DMS53 treated with DMSO at 0.1 percent for 48 hours (cell line): ENCODE results near the gene TNFAIP8.
A peak's percentile ranks its signal among the peaks of the same experiment; 100 is the strongest.
"Not testable (repeated sequence)": the region's sequence is repeated elsewhere in the genome, so short reads cannot be mapped to it uniquely, and the experiment has no call there.

ENCODE experiments used
- DNase-seq: peaks from one replicate; lab custom pipeline; 2025; ENCODE audit not compliant: unreplicated experiment; lab: John Stamatoyannopoulos, UW

TNFAIP8 gene

DNA sequence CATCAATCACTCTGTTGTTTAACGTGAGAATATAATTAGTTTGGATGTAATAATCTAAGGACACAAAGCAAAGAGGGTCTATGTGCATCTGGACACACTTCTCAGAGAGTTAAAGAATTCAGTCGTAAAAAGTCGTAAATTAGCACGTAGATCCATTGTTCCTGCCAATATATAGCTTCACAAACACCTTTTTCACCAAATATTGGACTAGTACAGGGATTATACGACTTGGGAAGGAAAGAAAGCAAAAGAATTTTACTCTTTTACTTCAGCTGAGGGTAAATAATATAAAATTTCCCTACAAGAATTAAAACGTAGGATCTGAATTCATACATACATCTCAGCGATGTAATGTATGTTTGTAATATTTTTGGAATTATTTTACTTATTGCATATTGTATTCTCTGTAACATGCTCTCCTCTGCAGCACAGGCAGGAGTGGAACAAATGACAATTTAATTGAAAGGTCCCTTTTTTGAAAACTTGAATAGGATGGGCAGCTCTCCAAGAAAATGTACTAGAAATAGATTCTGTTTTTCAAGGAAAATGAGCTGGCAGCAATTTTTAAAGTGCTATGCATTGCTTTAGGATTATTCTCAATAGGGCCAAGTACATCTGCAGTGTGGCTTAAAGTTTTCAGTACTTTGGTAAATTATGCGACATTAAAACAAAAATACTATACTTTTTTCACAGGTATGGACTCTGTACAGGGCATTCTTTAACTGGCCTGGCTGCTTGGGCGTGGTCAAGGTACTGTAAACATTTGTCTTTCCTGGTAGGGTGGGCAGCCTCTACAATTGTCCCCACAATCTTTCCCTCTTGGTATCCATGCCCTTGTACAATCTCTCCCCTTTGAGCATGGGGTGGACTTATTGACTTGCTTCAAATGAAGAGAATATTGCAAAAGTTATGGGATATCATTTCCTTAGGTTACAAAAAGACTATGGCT, 56.7 kb downstream of the TNFAIP8 start:
- no peak for DNase-seq

- not testable (repeated sequence) for DNase-seq
Measured at GRCh38 chr5:119414124-119414734, 58.4 kb downstream of the TNFAIP8 start.

DNA sequence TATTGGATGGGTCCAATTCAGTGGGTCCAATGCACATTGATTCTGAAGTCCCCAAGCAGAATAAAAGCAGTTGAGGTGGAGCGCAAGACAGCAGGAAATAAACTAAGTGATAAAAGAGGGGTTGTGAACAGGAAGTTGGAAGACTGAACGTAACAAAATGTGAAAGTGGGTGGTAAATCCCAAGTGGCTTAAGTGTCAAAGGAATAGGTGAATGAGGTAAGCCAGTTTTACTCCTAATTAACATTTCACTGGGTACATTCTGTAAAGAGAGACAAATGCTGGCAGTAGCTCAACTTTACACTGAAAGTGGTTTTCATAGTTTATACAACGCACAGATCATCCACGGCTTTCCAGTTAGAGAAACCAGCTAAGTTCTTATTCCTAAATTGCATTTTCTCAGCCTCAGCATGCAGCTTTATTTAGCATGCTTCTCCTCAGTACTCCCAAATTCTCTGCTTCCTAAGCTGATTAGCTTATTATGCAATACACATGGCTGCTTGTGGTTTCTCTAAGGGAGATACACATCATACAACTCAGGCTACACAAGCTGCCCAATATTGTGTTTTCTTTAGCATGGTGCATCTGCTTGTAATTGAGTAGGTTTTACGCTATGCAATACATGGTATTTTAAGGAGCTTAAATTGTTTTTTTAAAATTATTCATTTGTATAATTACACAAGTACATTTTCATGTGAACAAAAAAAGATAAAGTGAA, 62.2 kb downstream of the TNFAIP8 start:
- no peak for DNase-seq

GRCh38 chr5:119418606-119419100, 62.8 kb downstream of the TNFAIP8 start:
- DNase-seq, result peak; percentile 3

DNA sequence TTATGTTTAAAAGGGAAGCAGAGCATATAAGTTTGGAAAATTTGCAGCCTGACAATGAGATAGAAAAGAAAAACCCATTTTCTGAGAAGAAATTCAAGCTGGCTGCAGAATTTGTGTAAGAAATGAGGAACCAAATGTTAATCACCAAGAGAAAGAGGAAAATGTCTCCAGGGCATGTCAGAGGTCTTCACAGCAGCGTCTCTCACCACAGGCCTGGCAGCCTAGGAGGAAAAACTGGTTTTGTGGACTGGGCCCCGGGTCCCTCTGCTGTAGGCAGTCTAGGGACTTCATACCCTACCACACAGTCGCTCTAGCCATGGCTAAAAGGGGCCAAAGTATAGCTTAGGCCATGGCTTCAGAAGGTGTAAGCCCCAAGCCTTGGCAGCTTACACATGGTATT, 64.3 kb downstream of the TNFAIP8 start:
- no peak for DNase-seq

DNA sequence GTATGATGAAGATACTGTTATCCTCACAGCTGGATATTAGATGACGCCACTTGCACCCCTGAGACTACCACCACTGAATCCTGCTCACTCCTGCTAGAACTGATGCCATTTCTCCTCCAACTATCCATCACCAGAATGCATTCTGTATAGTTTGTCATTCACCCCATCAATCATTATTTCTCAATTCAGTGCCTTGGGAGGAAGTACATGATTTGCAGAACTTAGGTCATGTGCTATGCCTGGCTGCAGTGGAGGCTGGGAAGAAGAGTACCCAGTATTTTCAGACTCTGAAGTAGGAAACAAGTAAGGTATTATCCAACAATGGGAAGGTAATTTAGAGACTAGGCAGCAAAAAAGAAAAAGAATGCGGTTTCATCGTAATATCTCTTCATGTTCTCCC, 70.2 kb downstream of the TNFAIP8 start:
- no peak for DNase-seq

- DNase-seq, result no peak
Measured at GRCh38 chr5:119427060-119427459, 71.2 kb downstream of the TNFAIP8 start.

DNA sequence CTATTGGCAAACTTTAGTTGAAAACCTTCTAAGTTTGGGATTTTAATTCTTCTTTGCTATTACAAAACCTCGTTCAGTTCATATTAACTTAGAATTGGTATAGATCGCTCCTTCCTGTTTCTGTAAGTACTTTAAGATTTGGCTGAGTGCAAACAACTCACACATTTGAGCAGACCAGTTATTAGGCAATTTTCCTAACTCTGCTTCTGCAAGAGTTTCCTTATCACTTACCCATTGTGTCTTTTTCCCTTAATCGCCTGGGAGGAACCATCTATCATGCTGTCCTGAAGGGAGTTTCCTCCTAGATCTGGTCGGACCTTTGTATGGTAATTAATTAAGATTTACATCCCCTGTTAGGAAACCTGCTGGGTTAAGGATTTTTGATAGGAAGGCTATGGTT, 71.8 kb downstream of the TNFAIP8 start:
- DNase-seq, result not testable (repeated sequence)

GRCh38 chr5:119428166-119428565, 72.3 kb downstream of the TNFAIP8 start:
- DNase-seq, result not testable (repeated sequence)

DNA sequence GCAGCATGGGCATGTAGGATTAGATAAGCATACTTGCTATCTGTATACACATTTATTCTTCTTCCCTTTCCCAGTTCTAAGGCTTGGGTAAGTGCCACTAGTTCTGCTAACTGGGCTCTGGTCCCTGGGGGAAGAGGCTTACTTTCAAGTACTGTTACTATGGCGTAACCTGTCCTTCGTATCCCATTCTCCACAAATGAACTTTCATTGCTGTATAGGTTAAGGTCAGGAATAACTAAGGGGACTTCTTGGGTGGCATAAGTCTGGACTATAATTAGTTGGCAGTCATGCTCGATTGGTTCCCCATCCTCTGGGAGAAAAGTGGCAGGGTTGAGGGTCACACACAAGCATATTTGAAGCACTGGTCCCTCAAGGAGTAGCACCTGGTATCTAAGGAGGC, 72.8 kb downstream of the TNFAIP8 start:
- not testable (repeated sequence) for DNase-seq

- not testable (repeated sequence) for DNase-seq
Measured at GRCh38 chr5:119432674-119433237, 76.9 kb downstream of the TNFAIP8 start.

DNA sequence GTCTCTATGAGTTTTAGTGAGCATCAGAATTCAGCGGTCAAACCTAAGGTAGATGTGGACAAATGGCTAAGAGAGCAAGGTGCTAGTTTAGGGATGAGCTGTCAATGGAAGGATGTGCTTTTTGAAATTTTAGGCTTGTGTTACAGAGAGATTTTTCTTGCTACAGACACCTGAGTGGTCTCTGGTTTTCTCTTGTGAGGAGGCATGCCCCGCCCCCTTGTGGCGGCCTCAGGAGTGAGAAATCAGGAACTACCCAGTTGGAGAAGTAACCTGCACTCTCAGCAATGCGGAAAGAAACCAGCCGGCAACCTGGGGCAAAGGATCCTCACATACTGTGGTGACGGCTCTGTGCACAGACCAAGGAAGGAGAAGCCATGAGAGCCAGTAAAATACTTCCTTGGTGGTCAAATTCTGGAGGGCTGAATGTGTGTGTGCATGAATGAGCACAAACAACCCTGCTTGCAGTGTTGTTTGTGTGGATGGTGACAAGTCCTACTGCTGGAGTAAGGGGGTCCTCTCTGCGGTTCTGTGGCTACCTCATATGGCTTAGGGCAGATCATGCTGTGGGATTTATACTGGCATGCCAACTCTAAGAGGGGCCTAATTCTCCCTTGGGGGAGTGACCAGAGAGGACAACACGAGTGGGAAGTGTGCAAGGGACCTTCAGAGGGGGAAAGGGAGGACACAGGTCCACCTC, 79.8 kb downstream of the TNFAIP8 start:
- DNase-seq, result no peak

DNA sequence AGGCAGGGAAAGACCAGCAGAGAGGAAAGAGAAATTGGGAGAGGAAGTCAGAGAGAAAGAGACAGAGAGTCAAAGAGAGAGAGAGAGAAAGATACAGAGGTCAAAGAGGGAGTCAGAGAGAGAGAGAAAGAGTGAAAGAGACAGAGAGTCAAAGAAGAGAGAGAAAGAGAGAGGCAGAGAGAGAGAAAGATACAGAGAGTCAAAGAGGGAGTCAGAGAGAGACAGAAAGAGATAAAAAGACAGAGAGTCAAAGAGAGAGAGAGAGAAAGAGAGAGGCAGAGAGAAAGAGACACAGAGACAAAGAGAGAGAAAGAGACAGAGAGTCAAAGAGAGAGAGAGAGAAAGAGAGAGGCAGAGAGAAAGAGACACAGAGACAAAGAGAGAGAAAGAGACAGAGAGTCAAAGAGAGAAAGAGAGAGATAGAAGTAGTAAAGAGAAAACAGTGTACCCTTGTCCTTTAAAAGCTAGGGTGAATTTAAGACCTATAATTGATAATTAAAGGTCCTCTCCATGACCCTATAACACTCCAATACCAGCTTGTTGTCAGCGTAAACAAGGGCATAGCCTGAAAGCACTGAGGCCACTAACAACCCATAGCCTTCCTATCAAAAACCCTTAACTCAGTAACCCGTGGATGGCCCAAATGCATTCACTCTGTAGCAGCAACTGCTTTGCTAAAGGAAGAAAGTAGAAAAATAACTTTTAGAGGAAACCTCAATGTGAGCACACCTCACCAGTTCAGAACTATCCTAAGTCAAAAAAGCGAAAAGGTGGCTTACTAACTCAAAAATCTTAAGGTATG, 82.2 kb downstream of the TNFAIP8 start:
- not testable (repeated sequence) for DNase-seq

DNA sequence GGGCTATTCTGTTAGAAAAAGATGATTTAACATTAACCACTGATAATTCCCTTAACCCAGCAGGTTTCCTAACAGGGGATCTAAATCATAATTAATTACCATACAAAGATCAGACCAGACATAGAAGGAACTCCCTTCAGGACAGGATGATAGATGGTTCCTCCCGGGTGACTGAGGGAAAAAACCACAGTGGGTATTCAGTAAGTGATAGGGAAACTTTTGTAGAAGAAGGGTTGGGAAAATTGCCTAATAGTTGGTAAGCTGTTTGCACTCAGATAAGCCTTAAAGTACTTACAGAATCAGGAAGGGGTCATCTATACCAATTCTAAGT, 82.7 kb downstream of the TNFAIP8 start:
- not testable (repeated sequence) for DNase-seq

DNA sequence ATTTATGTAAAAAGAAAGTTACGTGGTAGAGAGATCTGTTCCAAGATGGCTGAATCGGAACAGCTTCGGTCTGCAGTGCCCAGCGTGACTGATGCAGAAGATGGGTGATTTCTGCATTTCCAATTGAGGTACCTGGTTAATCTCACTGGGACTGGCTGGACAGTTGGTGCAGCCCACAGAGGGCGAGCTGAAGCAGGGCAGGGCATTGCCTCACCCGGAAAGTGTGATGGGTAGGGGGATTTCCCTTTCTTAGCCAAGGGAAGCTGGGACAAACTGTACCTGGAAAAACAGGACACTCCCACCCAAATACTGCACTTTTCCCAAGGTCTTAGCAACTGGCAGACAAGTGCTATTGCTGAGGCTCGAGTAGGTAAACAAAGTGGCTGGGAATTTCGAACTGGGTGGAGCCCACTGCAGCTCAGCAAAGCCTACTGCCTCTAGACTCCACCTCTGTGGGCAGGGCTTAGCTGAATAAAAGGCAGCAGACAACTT, 83.4 kb downstream of the TNFAIP8 start:
- DNase-seq, result no peak

DNA sequence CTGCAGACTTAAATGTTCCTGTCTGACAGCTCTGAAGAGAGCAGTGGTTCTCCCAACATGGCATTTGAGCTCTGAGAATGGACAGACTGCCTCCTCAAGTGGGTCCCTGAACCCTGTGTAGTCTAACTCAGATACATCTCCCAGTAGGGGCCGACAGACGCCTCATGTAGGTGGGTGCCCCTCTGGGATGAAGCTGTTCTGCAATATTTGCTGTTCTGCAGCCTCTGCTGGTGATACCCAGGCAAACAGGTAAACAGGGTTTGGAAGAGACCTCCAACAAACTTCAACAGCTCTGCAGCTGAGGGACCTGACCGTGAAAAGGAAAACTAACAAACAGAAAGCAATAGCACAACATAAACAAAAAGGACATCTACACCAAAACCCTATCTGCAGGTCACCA, 83.8 kb downstream of the TNFAIP8 start:
- not testable (repeated sequence) for DNase-seq

DNA sequence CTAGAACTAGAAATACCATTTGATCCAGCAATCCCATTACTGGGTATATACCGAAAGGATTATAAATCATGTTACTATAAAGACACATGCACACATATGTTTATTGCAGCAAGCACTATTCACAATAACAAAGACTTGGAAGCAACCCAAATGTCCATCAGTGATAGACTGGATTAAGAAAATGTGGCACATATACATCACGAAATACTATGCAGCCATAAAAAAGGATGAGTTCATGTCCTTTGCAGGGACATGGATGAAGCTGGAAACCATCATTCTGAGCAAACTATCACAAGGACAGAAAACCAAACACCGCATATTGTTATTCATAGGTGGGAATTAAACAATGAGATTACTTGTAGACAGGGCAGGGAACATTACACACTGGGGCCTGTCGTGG, 88.8 kb downstream of the TNFAIP8 start:
- DNase-seq, result not testable (repeated sequence)

DNA sequence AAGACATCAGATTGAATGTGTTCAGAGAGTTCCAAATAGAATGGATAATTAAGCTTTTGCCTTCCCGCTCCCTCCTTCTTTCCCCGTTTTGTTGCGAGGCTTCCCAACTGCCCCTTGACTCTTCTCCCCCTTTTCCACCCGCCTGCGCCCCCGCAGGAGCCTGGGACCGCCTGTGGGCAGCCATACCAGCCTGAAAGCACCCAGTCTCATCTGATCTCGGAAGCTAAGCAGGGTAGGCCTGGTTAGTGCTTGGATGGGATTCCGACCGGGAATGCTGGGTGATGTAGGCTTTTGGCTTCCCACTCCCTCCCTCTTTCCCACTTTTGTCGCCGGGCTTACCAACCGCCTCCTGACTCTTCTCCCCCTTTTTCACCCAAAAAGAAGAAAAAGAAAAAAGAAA, 89.7 kb downstream of the TNFAIP8 start:
- no peak for DNase-seq
